ENCODE measurements around the gene TRAPPC11.

DNA sequence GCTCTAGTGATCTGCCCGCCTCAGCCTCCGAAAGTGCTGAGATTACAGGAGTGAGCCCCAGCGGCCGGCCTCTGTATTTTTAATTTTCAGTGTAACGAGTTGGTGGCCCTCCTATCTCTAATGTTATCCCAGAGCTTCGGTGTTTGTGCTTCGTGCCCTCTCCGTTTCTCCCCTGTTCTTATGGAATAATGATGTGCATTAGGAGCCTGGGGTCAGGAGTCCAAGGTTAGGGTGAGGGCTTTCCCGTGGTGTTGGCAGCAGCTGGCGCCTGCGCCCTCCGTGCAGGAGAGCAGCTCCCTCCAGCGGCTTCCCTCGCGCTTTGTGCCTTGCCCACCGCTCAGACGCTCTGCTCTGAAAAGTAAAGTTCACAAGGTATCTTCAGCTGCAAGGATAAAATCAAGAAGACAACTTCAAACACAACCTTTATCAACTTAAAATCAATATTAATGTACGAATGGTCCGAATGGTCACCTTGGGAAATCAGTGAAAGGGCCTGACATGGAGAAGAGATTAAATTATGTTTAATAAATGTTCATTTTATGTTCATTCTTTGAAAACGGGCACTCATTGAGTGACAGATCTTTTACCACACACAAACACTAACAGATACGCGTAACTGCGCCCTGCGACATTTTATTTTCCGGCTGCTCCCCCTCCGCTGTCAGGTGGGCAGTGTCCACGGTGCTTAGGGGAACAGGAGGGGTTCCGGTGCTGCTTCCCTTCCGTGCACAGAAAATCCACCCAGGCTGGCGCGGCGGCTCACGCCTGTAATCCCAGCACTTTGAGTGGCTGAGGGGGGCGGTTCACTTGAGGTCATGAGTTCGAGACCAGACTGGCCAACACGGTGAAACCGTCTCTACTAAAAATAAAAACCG, 62.4 kb downstream of the TRAPPC11 start:
- TF ChIP-seq, protein P1, sequence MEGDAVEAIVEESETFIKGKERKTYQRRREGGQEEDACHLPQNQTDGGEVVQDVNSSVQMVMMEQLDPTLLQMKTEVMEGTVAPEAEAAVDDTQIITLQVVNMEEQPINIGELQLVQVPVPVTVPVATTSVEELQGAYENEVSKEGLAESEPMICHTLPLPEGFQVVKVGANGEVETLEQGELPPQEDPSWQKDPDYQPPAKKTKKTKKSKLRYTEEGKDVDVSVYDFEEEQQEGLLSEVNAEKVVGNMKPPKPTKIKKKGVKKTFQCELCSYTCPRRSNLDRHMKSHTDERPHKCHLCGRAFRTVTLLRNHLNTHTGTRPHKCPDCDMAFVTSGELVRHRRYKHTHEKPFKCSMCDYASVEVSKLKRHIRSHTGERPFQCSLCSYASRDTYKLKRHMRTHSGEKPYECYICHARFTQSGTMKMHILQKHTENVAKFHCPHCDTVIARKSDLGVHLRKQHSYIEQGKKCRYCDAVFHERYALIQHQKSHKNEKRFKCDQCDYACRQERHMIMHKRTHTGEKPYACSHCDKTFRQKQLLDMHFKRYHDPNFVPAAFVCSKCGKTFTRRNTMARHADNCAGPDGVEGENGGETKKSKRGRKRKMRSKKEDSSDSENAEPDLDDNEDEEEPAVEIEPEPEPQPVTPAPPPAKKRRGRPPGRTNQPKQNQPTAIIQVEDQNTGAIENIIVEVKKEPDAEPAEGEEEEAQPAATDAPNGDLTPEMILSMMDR (IDR thresholded peaks at IDR 0.05; ENCODE audit: low read depth, low read length): no peak
- TF ChIP-seq EZH2phosphoT487 (IDR thresholded peaks at IDR 0.05; ENCODE audit: low read depth): no peak

Measured in OCI-LY3 (cell line).